GM19455 (cell line): ENCODE data around the gene NCOA3.
"Not testable (repeated sequence)": the region's sequence is repeated elsewhere in the genome, so short reads cannot be mapped to it uniquely, and the experiment has no call there.

Experiments
- ATAC-seq: cut with Tn5 transposase; IDR thresholded peaks from one replicate; pipeline ENCODE4 v1.9.1; 2021; ENCODE audit not compliant: unreplicated experiment

Gene NCOA3

DNA sequence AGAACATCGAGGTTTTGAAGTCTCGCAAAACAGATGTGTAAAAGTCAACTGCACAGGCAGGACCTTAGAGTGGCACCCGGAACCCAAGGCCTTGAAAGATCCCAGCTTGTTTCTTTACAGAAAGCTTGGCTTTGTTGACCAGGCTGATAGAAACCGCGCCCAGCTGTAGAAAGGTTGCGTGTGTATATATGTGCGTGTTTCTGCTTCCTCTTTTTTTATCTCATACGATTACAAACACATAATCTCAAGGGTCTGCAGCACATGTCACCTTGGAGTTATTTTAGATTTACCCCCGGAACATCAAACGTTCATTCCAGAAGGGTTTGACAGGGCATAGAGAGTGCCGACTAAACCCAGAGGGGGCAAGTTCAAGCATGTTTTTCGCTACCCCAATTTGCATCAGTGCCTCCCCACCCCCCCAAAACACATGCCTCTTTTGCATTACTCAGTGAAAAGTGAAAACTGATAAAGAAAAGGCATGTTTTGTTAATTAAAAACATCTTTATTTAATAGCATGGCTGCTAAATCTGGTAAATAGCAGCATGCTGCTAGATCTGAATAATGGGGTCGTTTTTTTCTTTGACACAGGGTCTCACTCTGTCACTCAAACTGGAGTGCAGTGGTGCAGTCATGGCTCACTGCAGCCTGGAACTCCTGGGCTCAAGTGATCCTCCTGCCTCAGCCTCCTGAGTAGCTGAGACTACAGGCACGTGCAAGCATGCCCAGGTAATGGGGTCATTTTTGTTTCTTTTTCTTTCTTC, 33.2 kb upstream of the NCOA3 start:
- no peak for ATAC-seq

DNA sequence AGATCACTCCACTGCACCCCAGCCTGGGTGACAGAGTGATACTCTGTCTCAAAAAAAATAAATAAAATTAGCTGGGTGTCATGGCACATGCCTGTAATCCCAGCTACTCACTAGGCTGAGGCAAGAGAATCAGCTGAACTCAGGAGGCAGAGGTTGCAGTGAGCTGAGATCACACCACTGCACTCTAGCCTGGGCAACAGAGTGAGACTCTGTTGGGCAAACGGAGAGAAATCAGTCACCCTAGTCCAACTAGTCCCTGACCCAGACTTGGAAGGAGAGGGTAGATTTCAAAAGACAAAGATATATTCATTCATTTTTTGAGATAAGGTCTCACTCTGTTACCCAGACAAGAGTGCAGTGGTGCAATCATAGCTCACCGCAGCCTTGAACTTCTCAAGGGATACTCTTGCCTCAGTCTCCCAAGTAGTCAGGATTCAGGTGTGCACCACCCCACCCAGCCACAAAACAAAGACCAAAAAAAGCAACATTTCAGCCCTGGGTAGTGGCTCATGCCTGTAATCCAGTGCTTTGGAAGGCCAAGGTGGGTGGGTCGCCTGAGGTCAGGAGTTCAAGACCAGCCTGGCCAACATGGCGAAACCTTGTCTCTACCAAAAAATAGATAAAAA, 26.2 kb upstream of the NCOA3 start:
- ATAC-seq = no peak

DNA sequence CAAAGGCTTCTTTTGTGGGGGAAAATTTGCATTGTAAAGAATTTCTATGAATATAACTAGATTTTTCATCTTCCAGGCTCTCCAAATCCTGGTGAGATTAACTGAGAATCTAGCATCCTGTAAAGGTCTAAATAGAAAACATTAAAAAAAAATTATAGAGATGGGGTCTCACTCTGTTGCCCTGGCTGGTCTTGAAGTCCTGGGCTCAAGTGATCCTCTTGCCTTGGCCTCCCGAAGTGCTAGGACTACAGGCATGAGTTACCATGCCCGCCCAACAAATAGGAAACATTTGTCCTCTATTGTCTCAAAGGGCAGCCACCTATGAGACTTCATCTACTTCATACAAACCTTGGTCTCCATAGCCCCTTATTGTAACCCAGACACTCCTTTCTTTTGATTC, 25.2 kb upstream of the NCOA3 start:
- ATAC-seq = no peak

DNA sequence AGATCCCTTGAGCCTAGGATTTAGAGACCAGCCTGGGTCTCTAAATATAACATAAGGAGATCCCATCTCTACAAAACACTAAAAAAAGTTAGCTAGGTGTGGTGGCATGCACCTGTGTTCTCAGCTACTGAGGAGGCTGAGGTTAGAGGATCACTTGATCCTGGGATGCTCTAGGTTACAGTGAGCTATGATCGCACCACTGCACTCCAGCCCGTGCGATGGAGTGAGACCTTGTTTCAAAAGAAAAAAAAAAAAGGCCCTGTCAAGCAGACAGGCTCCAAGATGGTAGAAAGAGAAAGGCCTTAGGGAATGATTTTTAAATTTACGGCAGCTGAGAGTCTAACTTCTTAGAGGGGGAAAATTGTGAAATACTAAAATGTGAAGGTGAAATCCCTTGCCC, 22.6 kb upstream of the NCOA3 start:
- no peak for ATAC-seq

DNA sequence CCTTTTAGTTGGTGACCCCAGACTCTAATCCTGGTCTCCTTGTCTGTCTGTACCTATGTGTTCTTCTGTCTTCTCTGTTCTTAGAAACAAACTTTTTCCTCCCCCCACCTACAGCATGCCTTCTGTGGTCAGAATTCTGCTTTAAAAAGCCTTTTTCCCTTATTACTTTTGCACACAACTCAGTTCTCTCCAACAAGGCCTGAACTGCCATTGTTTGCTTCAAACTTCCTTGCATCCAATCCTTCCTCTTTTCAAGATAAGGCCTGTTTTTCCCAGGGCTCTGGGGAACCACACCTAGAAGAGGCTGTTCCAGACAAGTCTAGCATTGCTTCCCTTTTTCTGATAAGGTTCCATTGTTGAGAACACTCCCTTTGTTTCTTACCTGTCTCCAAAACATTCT, 22.2 kb upstream of the NCOA3 start:
- no peak for ATAC-seq

DNA sequence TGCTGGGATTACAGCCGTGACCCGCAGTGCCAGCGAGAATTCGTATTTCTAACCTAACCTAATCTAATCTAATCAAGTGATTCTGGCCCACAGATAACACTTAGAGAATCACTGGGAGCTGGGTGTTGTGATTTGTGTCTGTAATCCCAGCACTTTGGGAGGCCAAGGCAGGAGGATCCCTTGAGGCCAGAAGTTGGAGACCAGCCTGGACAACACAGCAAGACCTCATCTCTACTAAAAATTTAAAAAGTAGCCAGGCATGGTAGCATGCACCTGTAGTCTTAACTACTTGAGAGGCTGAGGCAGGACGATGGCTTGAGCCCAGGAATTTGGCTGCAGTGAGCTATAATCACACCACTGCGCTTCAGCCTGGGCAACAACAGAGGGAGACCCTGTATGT, 21.4 kb upstream of the NCOA3 start:
- no peak for ATAC-seq

DNA sequence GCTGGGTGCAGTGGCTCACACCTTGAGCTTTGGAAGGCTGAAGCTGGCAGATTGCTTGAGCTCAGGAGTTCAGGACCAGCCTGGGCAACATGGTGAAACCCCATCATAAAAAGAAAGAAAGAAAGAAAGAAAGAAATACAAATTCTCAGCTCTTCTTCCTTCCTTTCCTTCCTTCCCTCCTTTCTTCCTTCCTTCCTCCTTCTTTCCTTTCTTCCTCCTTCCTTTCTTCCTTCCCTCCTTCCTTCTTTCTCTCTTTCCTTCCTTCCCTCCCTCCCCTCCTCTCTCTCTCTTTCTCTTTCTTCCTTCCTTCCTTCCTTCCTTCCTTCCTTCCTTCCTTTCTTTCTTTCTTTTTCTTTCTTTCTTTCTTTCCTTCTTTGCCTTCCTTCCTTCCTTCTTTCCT, 21.0 kb upstream of the NCOA3 start:
- ATAC-seq = no peak

DNA sequence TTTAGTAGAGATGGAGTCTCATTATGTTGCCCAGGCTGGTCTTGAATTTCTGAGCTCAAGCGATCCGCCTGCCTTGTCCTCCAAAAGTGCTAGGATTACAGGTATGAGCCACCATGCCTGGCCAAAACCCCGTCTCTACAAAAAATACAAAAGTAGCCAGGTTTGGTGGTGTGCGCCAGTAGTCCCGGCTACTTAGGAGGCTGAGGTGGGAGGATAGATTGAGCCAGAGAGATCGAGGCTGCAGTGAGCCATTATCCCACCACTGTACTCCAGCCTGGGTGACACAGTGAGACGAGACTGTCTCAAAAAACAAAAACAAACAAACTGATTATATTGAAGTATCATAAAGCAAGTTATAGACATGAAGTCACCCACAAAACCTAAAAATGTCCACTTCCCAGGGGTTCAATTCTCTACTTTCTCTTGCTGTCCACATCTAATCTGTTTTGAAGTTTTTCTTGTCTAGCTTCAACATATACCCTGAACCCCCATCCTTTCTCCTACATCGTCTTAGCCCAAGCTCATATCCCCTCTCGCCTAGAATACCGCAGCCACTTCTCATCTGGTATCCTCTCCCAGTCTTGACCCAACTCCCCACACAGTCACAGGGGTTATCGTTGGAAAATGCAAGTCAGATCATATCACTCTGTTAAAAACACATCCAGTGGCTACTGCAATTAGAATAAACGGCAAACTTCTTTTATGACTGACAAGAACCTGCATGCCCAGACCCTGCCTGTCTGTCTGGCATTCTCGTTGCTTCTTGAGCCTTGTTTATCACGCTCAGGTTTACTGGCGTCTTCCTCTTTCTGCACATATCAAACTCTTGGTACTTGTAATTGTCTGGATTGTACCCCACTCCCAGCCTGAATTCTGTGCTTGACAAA, 20.1 kb upstream of the NCOA3 start:
- no peak for ATAC-seq

DNA sequence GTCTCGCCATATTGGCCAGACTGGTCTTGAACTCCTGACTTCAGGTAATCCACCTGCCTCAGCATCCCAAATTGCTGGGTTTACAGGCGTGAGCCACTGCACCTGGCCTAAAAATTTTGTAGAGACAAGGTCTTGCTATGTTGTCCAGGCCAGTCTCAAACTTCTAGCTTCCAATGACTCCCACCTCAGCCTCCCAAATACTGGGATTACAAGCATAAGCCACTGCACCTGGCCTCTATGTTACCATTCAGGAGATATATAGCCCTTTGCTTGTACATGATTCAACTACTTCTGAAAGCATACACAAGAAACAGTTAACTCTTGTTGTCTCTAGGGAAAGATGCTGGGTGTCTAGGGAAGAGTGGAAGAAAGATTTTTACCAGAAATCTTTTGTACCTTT, 19.0 kb upstream of the NCOA3 start:
- no peak for ATAC-seq

DNA sequence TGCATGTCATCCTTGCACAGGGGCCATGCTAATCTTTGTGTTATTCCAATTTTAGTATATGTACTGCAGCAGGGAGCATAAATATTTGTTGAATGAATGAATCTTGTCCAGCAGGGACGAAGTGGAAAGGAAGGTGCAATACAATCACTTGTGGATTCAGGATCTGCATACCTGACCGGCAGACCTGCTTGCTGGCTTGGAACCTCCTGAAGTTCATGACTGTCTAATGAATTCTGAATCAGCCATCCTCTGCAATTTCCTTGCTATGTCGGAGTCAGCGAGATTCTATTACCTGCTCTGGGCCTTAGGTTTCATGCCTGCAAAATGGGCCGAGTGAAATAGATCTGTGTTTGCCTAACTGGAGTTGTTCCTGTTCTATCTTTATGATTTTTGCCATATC, 17.4 kb upstream of the NCOA3 start:
- no peak for ATAC-seq

DNA sequence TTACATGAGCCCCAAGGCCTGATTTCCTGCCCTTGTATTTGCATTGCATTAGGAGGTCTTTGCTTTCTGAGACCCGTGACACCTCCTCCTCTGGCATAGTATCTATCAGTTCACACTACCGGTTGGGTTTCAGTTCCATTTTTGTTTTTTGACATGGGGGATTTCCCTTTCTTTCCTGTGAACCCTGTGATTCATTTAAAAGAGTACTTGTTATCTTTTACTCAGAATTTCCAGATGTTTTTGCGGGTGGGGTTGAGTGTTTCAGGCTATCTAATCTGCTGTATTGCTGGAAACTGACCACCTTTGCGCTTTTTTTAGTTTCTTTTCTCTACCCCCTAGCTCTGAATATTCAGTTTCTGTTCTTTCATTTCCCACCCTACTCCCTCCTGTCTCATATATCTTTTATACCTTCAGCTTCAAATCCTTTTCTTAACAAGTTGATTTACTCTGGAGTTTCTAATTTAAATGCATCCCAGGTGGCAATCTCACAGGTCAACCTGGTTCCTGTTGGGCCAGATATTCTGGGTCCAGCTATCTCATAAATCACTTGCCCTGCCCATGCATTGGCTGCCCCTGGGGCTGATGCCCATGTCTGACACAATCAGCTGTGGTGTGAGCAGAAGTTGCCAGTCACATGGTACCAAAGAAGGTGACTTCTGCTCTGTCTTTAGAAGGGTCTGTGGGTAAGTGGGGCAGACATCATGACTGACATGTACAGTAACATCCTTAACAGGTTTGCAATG, 14.3 kb upstream of the NCOA3 start:
- peak; percentile 70 for ATAC-seq

DNA sequence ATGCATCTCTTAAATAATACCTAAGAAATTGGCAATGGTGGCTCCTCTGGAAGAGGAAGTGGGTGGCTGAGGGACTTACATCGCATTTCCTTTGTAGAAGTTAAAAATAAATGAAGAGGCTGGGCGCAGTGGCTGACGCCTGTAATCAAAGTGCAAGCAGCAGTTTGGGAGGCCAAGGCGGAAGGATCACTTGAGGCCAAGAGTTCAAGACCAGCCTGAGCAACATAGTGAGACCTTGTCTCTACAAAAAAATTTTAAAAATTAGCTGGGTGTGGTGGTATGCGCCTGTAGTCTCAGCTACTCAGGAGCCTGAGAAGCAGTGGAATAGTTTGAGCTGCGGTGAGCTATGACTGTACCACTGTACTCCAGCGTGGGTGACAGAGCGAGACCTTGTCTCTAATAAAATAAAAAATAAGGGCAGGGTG, 12.2 kb upstream of the NCOA3 start:
- ATAC-seq = no peak

DNA sequence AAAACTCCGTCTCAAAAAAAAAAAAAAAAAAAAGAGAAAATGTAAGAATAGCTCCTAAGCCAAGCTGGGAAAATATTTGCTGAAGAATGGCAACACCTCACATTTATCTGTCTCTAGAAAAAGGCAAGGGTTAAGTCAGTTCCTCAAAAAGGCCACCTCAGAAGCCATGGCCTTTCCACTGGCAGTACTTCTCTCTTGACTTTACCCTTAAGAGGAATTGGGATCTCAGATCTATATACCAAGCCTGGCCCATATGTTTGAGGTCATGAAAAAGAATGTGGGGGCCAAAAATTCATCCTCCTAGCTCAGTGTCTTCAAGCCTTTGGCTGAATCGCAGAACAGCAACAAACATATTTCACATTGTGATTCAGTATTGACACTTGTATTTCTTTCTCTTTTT, 10.9 kb upstream of the NCOA3 start:
- no peak for ATAC-seq

DNA sequence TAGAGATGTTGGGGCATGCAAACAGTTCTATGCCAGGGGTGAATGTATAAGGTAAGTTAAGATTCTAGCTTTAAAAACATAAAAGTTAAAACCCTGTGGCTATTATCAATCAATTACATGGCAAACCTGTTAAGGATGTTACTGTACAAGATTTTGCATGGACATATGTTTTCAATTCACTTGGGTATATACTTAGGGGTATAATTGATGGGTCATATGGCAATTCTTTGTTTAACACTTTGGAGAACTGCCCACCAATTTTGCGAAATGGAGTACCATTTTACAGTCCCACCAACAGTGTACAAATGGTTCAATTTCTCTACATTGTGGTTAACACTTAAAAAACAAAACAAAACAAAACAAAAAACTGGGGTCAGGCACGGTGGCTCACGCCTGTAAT, 9.4 kb upstream of the NCOA3 start:
- ATAC-seq = no peak

DNA sequence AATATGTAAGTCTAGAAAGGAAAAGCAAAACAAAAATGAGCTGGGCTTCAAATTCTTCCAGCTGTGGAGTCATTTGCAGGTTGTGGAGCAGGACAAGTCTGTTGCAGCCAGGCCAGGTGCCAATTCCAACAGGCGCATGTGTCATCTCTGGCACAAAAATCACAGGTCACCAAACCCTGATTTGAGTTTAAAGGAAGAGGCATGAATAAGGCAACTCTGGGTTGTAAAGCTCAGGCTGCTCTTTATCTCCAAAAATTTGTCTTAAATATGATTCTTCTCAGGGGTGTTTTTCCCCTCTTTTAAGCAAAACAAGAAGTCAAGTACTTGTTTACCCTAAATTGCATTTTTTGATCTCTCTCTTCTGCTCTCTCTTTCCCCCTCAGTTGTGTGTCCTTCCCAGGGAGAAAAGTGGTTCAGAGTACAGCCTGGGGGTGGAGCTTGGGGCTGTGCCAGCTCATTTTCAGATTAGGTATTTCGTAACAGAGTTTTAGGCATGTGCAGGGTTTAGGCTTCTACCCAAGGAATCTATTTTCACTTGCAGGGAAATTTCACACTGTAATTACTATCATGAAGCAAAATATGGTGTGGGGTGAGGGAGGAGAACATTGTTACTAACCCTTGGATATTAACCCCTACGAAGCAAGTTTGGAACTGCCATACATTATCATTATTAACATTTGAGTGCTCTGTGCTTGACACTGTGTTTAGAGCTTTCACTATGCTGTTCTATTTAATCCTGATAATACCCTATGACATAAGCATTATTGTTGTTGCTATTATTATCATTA, 8.3 kb upstream of the NCOA3 start:
- no peak for ATAC-seq

DNA sequence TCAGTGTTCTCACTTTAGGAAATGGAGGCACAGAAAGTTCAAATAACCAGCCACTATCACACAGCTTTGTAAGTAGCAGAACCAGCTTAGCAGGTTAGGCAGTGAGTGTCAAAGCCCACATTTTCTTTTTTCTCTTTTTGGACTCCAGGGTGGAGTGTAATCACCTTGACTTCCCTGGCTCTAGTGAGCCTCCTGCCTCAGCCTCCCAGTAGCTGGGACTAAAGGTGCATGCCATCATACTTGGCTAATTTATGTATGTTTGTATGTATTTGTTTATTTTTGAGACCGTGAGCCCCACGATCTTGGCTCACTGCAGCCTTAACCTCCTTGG, 7.8 kb upstream of the NCOA3 start:
- no peak for ATAC-seq

DNA sequence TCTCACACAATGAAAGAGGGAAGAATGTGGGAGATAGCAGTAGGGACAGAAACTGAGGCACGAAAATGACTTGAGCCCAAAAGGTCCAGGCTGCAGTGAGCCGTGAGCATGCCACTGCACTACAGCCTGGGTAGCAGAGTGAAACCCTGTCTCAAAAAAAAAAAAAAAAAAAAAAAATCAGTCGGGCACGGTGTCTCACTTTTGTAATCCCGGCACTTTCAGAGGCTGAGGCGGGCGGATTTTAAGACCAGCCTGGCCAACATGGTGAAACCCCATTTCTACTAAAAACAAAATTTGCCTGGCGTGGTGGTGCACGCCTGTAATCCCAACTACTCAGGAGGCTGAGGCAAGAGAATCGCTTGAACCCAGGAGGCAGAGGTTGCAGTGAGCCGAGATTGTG, 7.1 kb upstream of the NCOA3 start:
- ATAC-seq = not testable (repeated sequence)

DNA sequence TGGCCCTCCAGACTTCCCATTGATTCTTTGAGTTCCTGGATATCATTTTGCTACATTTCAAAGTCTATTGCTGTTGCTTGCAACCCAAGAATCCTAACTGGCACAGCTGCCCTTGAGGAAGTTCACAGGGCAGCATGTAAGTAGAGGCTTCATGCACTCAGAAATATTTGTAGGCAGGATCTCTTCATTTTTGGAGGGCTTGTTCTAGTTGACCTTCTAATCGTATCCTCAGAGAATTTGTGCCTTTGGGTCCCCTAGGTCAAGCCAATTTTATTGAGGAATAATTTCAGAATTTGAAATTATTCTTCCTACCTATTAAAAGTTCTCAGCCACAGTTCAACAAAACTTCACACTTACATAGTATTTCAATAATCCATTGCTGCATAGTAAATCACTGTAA, 5.6 kb upstream of the NCOA3 start:
- ATAC-seq = no peak

DNA sequence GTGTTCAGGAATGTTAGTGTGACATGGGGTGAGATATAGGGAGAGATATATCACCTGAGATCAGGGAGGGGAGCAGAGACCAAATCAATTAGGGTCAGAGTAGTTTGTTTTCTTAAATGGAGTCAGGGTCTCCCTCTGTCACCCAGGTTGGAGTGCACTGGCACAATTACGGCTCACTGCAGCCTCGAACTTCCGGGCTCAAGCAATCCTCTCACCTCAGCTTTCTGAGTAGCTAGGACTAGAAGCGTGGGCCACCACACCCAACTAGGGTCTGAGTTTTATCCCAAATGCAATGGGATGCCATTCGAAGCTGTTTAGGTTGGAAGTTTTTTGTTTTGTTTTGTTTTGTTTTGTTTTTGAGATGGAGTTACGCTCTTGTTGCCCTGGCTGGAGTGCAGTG, 3.1 kb upstream of the NCOA3 start:
- ATAC-seq = no peak

DNA sequence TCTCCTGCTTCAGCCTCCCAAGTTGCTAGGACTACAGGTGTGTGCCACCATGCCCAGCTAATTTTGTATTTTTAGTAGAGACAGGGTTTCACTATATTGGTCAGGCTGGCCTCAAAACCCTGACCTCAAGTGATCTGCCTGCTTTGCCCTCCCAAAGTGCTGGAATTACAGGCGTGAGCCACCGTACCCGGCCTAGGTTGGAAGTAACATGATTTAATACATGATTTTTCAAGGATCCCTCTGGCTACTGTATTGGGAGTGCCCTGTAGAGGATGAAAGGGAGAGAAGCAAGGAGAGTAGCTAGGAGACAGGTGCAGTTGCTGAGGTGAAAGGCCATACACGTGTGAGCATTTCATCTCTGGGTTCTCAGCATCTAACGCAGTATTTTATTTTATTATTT, 2.6 kb upstream of the NCOA3 start:
- no peak for ATAC-seq

DNA sequence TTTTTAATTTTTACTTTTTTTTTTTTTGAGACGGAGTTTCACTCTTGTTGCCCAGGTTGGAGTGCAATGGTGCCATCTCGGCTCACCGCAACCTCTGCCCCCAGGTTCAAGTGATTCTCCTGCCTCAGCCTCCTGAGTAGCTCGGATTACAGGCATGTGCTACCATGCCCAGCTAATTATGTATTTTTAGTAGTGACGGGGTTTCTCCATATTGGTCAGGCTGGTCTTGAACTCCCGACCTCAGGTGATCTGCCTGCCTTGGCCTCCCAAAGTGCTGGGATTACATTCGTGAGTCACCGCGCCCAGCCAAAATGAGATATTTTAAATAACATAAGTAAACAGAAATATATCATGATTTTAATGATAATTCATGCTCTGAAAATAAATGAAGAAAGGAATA, 1.6 kb upstream of the NCOA3 start:
- not testable (repeated sequence) for ATAC-seq
